Adrenal gland (tissue), 12 donors: ENCODE results near the gene ITFG1. TPM values are rescaled to one million over a fixed set of nuclear protein-coding genes. Genes with fewer than 3 reads are reported as not detected.

Source experiments
- DNase-seq, 7 donors: peaks; one replicate each; pipeline ENCODE4 v3.0.0-alpha.2; 2019 to 2020
- H3K27ac ChIP-seq, 5 donors: fragments of 200-600 bp; sonication (generic) in 4 of 5; 1 replicate in 3 of 5; 2 replicates in 2 of 5; pipeline versions ENCODE4 v1.5.1 to v1.8.0; 2016 to 2020; ENCODE audit warnings: mild to moderate bottlenecking in 1 of 5
- H3K27me3 ChIP-seq: fragments of 200-600 bp; 2 replicates; pipeline ENCODE4 v1.8.0; 2021
- H3K36me3 ChIP-seq, 2 donors: fragments of 200-600 bp; replicated peaks in 1 of 2; 1 replicate in 1 of 2; 2 replicates in 1 of 2; pipeline versions ENCODE4 v1.5.1 to v1.8.0; 2018 to 2022
- H3K4me1 ChIP-seq, 2 donors: fragments of 200-600 bp; replicated peaks in 1 of 2; 1 replicate in 1 of 2; 2 replicates in 1 of 2; pipeline versions ENCODE4 v1.5.1 to v1.8.0; 2018 to 2021
- H3K4me3 ChIP-seq, 4 donors: fragments of 200-600 bp; sonication (generic) in 3 of 4; one replicate each; pipeline ENCODE4 v1.5.1; 2016 to 2018
- H3K9me3 ChIP-seq, 3 donors: fragments of 200-600 bp; sonication (generic) in 1 of 3; replicated peaks in 1 of 3; 1 replicate in 2 of 3; 2 replicates in 1 of 3; pipeline versions ENCODE4 v1.5.1 to v1.8.0; 2016 to 2021
- POLR2A ChIP-seq, 2 donors: fragments of 450-650 bp; IDR thresholded peaks; one replicate each; pipeline ENCODE4 v1.6.1; 2017; ENCODE audit warnings: antibody characterized with exemption in 2 of 2, mild to moderate bottlenecking in 2 of 2, moderate library complexity in 1 of 2
- whole genome bisulfite sequencing, 4 donors: extraction: QIAGEN DNeasy Blood & Tissue Kit in 2 of 4; methylation state at CpG; one replicate each; pipeline versions ENCODE4 v1.1.5 to v1.1.7; 2013 to 2017; 5-methylcytosine and 5-hydroxymethylcytosine counted together
- intact Hi-C, 2 donors: fragments of 100-400 bp; cut with DNase I; formaldehyde crosslinking; loops; one replicate each; pipeline versions ENCODE4 v1.14.1 to v1.15.0; 2022 to 2023
- polyA plus RNA-seq, 3 donors: library from polyadenylated mRNA; stranded (reverse); fragments of 200-250 nt in 2 of 3; fragments of 350-450 nt in 1 of 3; fragmentation: Illumina TruSeq in 1 of 3; extraction: RNeasy Lipid Tissue Mini Kit (QIAGEN cat#74804) in 1 of 3; gene quantifications; one replicate each; pipeline ENCODE4 v1.2.3, GENCODE V29; 2013 to 2014
- total RNA-seq, 9 donors: library from RNA; depleted of rRNA in 4 of 9; stranded (reverse); fragments of >200 nt in 4 of 9; fragments of 120-200 nt in 1 of 9; fragmentation: NEBNext Ultra II Directional in 1 of 9; extraction: Animal tissue kit (Norgen Biotek cat#: 25700) in 1 of 9; gene quantifications; one replicate each; pipeline versions ENCODE4 v1.1.0 to v1.2.4, GENCODE V29; 2013 to 2023
- TF ChIP-seq, protein P1 (sequence below), 6 experiments: fragments of 450-650 bp in 4 of 6; fragments of 200-600 bp in 2 of 6; sonication (generic) in 1 of 6; IDR thresholded peaks; 1 replicate in 5 of 6; 2 replicates in 1 of 6; pipeline versions ENCODE4 v1.5.1 to v1.8.0; 2016 to 2021; ENCODE audit warnings: antibody characterized with exemption in 6 of 6, mild to moderate bottlenecking in 2 of 6, moderate library complexity in 1 of 6
- donor health status: healthy with polysubstance abuse.
- donor health status: Bipolar disorder and iron deficiency.
- donor health status: DM: yes; HTN: yes; CAD: no.
- donor health status: DM: no; HTN: no; CAD: no.
- donor health status: DM: no; HTN: no; CAD: no.
- donor health status: DM: yes; HTN: yes; CAD: no.

The ITFG1 gene
- total and polyA plus RNA-seq, 12 donors: 8.4 to 246 (median 84.4) TPM

DNA sequence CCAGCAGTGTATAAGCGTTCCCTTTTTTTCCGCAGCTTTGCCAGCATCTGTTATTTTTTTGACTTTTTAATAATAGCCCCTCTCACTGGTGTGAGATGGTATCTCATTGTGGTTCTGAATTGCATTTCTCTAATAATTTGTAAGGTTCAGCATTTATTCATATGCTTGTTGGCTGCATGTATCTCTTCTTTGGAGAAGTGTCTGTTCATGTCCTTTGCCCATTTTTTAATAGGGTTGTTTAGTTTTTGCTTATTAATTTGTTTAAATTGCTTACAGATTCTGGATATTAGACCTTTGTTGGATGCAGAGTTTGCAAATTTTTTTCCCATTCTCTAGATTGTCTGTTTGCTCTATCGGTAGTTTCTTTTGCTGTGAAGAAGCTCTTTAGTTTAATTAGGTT, 27.2 kb upstream of the ITFG1 start:
- no peaks in the 10 kb centered on the region for H3K27me3 ChIP-seq
- H3K9me3 ChIP-seq: peaks cover 0 to 25% (median 13%) of the 10 kb centered on the region in 3 donors
- H3K4me3 ChIP-seq: no peak overlapping the region
- TF ChIP-seq POLR2A (IDR thresholded peaks at IDR 0.05): no peak
- TF ChIP-seq, protein P1, sequence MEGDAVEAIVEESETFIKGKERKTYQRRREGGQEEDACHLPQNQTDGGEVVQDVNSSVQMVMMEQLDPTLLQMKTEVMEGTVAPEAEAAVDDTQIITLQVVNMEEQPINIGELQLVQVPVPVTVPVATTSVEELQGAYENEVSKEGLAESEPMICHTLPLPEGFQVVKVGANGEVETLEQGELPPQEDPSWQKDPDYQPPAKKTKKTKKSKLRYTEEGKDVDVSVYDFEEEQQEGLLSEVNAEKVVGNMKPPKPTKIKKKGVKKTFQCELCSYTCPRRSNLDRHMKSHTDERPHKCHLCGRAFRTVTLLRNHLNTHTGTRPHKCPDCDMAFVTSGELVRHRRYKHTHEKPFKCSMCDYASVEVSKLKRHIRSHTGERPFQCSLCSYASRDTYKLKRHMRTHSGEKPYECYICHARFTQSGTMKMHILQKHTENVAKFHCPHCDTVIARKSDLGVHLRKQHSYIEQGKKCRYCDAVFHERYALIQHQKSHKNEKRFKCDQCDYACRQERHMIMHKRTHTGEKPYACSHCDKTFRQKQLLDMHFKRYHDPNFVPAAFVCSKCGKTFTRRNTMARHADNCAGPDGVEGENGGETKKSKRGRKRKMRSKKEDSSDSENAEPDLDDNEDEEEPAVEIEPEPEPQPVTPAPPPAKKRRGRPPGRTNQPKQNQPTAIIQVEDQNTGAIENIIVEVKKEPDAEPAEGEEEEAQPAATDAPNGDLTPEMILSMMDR (IDR thresholded peaks at IDR 0.05): no peak
- H3K36me3 ChIP-seq: no peaks in the 10 kb centered on the region
- no peak overlapping the region for H3K27ac ChIP-seq
- intact Hi-C loops: no loop called here
- DNase-seq: no peak
- WGBS, 4 donors: 96 to 100% (median 99%) methylated on average over 3 of the region's 3 CpGs
- peaks cover 8 to 10% of the 10 kb centered on the region in 2 donors for H3K4me1 ChIP-seq

- no peaks in the 10 kb centered on the region for H3K27me3 ChIP-seq
- no peak for DNase-seq
- H3K9me3 ChIP-seq: peaks cover 0 to 25% (median 13%) of the 10 kb centered on the region in 3 donors
- H3K4me1 ChIP-seq: peaks cover 10 to 15% of the 10 kb centered on the region in 2 donors
- H3K4me3 ChIP-seq: no peak overlapping the region
- no peaks in the 10 kb centered on the region for H3K36me3 ChIP-seq
- H3K27ac ChIP-seq: no peak overlapping the region
- TF ChIP-seq, protein P1 (IDR thresholded peaks at IDR 0.05): no peak
- TF ChIP-seq POLR2A (IDR thresholded peaks at IDR 0.05): no peak
- intact Hi-C loops: no loop called here
Measured at GRCh38 chr16:47486856-47487255, 26.0 kb upstream of the ITFG1 start.

GRCh38 chr16:47483616-47484015, 22.8 kb upstream of the ITFG1 start:
- no peak for TF ChIP-seq POLR2A (IDR thresholded peaks at IDR 0.05)
- TF ChIP-seq, protein P1 (IDR thresholded peaks at IDR 0.05): no peak
- H3K36me3 ChIP-seq: no peaks in the 10 kb centered on the region
- no peak for DNase-seq
- no peak overlapping the region for H3K4me3 ChIP-seq
- intact Hi-C loops: no loop called here
- WGBS, 4 donors: 87 to 93% (median 91%) methylated on average over 2 of the region's 2 CpGs
- no peaks in the 10 kb centered on the region for H3K27me3 ChIP-seq
- H3K4me1 ChIP-seq: peaks cover 10 to 21% of the 10 kb centered on the region in 2 donors
- no peak overlapping the region for H3K27ac ChIP-seq
- peaks cover 0 to 4% (median 0%) of the 10 kb centered on the region in 3 donors for H3K9me3 ChIP-seq

DNA sequence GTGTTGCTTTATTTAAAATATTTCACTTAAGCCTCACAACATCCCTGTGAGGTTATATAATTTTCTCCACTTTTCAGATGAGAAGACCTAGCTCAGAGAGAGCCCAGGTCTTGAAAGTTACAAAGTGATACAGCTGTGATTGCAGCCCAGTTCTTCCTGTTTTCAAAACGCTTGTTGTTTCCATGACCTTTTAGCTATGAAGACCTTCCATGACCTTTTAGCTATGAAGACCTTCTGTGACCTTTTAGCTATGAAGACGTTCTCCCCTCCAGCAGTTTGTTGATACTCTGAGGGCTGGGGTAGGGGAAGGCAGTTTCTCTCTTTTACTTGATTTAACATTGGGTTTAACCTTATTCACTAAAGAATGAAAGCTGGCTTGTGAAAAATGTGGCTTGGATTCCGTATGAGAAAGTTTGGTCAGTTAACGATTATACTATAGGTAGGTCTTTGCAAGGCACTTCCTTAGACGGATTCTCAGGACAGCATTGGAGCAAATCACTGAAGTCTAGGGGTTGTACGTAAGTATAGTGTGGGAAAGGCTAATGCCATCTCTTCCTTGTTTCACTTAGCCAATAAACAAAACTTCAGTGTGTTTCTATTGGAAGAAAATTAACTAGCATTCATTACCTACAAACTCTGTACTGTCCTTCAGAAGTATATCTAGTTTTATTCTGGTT, 21.0 kb upstream of the ITFG1 start:
- intact Hi-C loops: no loop called here
- Histone ChIP-seq H3K4me1 (peaks cover 19 to 38% of the 10 kb centered on the region in 2 donors), H3K36me3 (no peaks in the 10 kb centered on the region), H3K27me3 (no peaks in the 10 kb centered on the region), H3K9me3 (no peaks in the 10 kb centered on the region), H3K27ac (no peak overlapping the region), H3K4me3 (no peak overlapping the region)
- no peak for TF ChIP-seq POLR2A (IDR thresholded peaks at IDR 0.05)
- DNase-seq: no peak
- 42 to 54% (median 50%) methylated on average over 6 of the region's 6 CpGs for WGBS, 4 donors

- DNase-seq: no peak
- whole genome bisulfite sequencing, 4 donors: 92 to 96% (median 93%) methylated on average over 3 of the region's 3 CpGs
- no peaks in the 10 kb centered on the region for H3K9me3 ChIP-seq
- H3K4me1 ChIP-seq: peaks cover 32 to 53% of the 10 kb centered on the region in 2 donors
- no peaks in the 10 kb centered on the region for H3K36me3 ChIP-seq
- no peak overlapping the region for H3K4me3 ChIP-seq
- no peaks in the 10 kb centered on the region for H3K27me3 ChIP-seq
- intact Hi-C loops: no loop called here
- TF ChIP-seq POLR2A (IDR thresholded peaks at IDR 0.05): no peak
- TF ChIP-seq, protein P1 (IDR thresholded peaks at IDR 0.05): no peak
- no peak overlapping the region for H3K27ac ChIP-seq
Measured at GRCh38 chr16:47480410-47480809, 19.5 kb upstream of the ITFG1 start.
